ENCODE results near the gene GUCY2C.
A peak's percentile ranks its signal among the peaks of the same experiment; 100 is the strongest.

Gene GUCY2C

GRCh38 chr12:14619741-14620501, 76.5 kb downstream of the GUCY2C start:
- no peak for DNase-seq

GRCh38 chr12:14618983-14619382, 77.4 kb downstream of the GUCY2C start:
- DNase-seq = peak; percentile 30

GRCh38 chr12:14614704-14615121, 81.7 kb downstream of the GUCY2C start:
- no peak for DNase-seq

GRCh38 chr12:14613718-14614117, 82.7 kb downstream of the GUCY2C start:
- no peak for DNase-seq

- DNase-seq = no peak
Measured at GRCh38 chr12:14612898-14613445, 83.4 kb downstream of the GUCY2C start.

GRCh38 chr12:14612250-14612649, 84.1 kb downstream of the GUCY2C start:
- no peak for DNase-seq

GRCh38 chr12:14611640-14612203, 84.7 kb downstream of the GUCY2C start:
- DNase-seq = no peak

- no peak for DNase-seq
Measured at GRCh38 chr12:14607568-14607967, 88.8 kb downstream of the GUCY2C start.

GRCh38 chr12:14605401-14605989, 90.9 kb downstream of the GUCY2C start:
- no peak for DNase-seq

GRCh38 chr12:14601692-14602478, 94.5 kb downstream of the GUCY2C start:
- no peak for DNase-seq

- DNase-seq = no peak
Measured at GRCh38 chr12:14597480-14597879, 98.9 kb downstream of the GUCY2C start.

- DNase-seq = no peak
Measured at GRCh38 chr12:14591719-14592118, 104.7 kb downstream of the GUCY2C start.

- no peak for DNase-seq
Measured at GRCh38 chr12:14589169-14590004, 107.0 kb downstream of the GUCY2C start.

- no peak for DNase-seq
Measured at GRCh38 chr12:14588571-14588970, 107.8 kb downstream of the GUCY2C start.

GRCh38 chr12:14578646-14579045, 117.8 kb downstream of the GUCY2C start:
- DNase-seq = no peak

GRCh38 chr12:14577344-14577743, 119.1 kb downstream of the GUCY2C start:
- peak; percentile 36 for DNase-seq

GRCh38 chr12:14576896-14577295, 119.5 kb downstream of the GUCY2C start:
- DNase-seq = no peak

GRCh38 chr12:14575585-14575984, 120.8 kb downstream of the GUCY2C start:
- no peak for DNase-seq

GRCh38 chr12:14573118-14573517, 123.3 kb downstream of the GUCY2C start:
- DNase-seq = no peak

GRCh38 chr12:14572401-14572800, 124.0 kb downstream of the GUCY2C start:
- no peak for DNase-seq

- DNase-seq = no peak
Measured at GRCh38 chr12:14571779-14572178, 124.6 kb downstream of the GUCY2C start.

GRCh38 chr12:14570231-14570630, 126.2 kb downstream of the GUCY2C start:
- no peak for DNase-seq

Measured in CD4-positive, alpha-beta T cell treated with Interleukin-12 subunit alpha and Interleukin-12 subunit beta, for 1 hour (primary cell).